ENCODE measurements around the gene DGKB. TPM values are rescaled to one million over a fixed set of nuclear protein-coding genes. Genes with fewer than 3 reads are reported as not detected.

The DGKB gene
- total and polyA plus RNA-seq, 2 of the 8 experiments (the other 6 are each of a cell fraction or from before 2014, with no cell fraction given): 1.9 to 2.6 TPM

DNA sequence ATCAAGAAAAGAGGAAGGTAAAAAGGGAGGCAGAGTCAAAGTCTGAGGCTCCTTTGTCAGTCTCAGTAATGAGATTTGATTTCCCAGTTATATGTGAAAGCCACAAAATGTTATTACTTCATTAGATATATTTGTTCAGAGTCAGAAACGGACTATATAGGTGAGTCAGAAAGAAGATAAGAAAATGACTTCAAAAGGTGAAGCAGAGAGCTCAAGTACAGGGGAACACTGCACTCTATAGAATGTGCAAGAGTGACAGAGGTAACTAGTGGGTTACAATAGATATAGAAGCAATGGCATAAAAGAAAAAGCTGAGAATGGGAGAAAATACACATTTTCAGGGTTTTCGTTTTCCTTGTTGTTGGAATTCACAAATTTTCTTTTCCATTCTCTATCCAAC lies 43.3 kb downstream of the DGKB start:
- no peaks in the 10 kb centered on the region for H3K79me1 ChIP-seq (ENCODE audit: low read depth, low read length)
- no peak overlapping the region for H3K18ac ChIP-seq (ENCODE audit: extremely low read depth, low read length)
- no peaks in the 10 kb centered on the region for H3K23me2 ChIP-seq (ENCODE audit: low read depth, low read length)
- H3K4ac ChIP-seq (replicated peaks; ENCODE audit: insufficient read length, low read depth, low read length): no peak overlapping the region
- H3K9ac ChIP-seq (replicated peaks in 1 of 4; ENCODE audit: extremely low read depth in 1 of 4, low read depth in 3 of 4, low read length in 3 of 4): no peak overlapping the region
- no peak overlapping the region for H3K4me2 ChIP-seq (ENCODE audit: insufficient read depth in 1 of 2, low read depth in 2 of 2, low read length in 2 of 2)
- no peaks in the 10 kb centered on the region for H3K27me3 ChIP-seq (replicated peaks in 1 of 4; ENCODE audit: control insufficient read depth in 3 of 4, extremely low read depth in 1 of 4, insufficient read depth in 3 of 4, low read length in 3 of 4)
- no peaks in the 10 kb centered on the region for H3K4me1 ChIP-seq (replicated peaks in 1 of 4; ENCODE audit: control insufficient read depth in 3 of 4, insufficient read depth in 4 of 4, low read length in 3 of 4)
- H4K5ac ChIP-seq (ENCODE audit: insufficient read length, low read depth, low read length): no peak overlapping the region
- H3K9me3 ChIP-seq (ENCODE audit: insufficient read depth in 2 of 2, low read depth in 1 of 2, low read length in 1 of 2): peaks cover under 1 to 3% of the 10 kb centered on the region in 2 experiments; a peak in 1 of 4 replicates
- POLR2A ChIA-PET (ENCODE audit: partially characterized antibody): no interaction called here
- H3K23ac ChIP-seq (ENCODE audit: insufficient read length): no peak overlapping the region
- no peaks in the 10 kb centered on the region for H3K79me2 ChIP-seq (ENCODE audit: control insufficient read depth in 1 of 2, insufficient read depth in 2 of 2, low read length in 2 of 2)
- H3K27ac ChIP-seq (ENCODE audit: low read depth, low read length): no peak overlapping the region
- no peak overlapping the region for H3K14ac ChIP-seq (ENCODE audit: insufficient read length)
- FAIRE-seq (no peak), DNase-seq (ENCODE audit: low read depth in 1 of 2, low spot score in 2 of 2) (no peak)
- H3K36me3 ChIP-seq (ENCODE audit: control insufficient read depth in 2 of 4, insufficient read depth in 4 of 4, low read length in 3 of 4): peaks cover 0 to 2% (median 0%) of the 10 kb centered on the region in 4 experiments; a peak in 1 of 8 replicates
- no peak overlapping the region for H2BK5ac ChIP-seq (ENCODE audit: low read depth, low read length)
- H2AK5ac ChIP-seq (ENCODE audit: low read depth, low read length): no peak overlapping the region
- no peak overlapping the region for H2BK12ac ChIP-seq (ENCODE audit: low read depth, low read length)
- no peak overlapping the region for H3K4me3 ChIP-seq (ENCODE audit: extremely low read depth in 1 of 4, insufficient read depth in 2 of 4, low read depth in 3 of 4, low read length in 4 of 4)
- no peak overlapping the region for H4K91ac ChIP-seq (replicated peaks; ENCODE audit: insufficient read length, low read length)
- no peak overlapping the region for H4K8ac ChIP-seq (ENCODE audit: extremely low read depth, insufficient read depth, low read length)
- H2AFZ ChIP-seq (ENCODE audit: low read length): no peak overlapping the region
- CTCF ChIA-PET (ENCODE audit: partially characterized antibody): no interaction called here
- WGBS, 2 experiments (ENCODE audit: extremely low coverage in 1 of 2, insufficient coverage in 1 of 2, insufficient read length in 1 of 2, insufficient replicate concordance in 2 of 2, low coverage in 1 of 2, low lambda C conversion rate in 2 of 2, missing lambda C conversion rate in 1 of 2): 86% methylated on average over 2 of the region's 2 CpGs; no CpG with 5 or more reads in 1 of the 2 experiments
- H2BK120ac ChIP-seq (replicated peaks; ENCODE audit: low read depth, low read length): no peak overlapping the region
- no peak overlapping the region for H2BK15ac ChIP-seq (ENCODE audit: low read length)
- H3K56ac ChIP-seq (replicated peaks; ENCODE audit: insufficient read length, low read depth, low read length): no peak overlapping the region
- H4K20me1 ChIP-seq (replicated peaks in 1 of 2; ENCODE audit: control insufficient read depth in 1 of 2, insufficient read depth in 2 of 2, low read length in 2 of 2): no peaks in the 10 kb centered on the region
- no peak overlapping the region for H2BK20ac ChIP-seq (ENCODE audit: low read length)
- TF ChIP-seq RBBP5 (IDR thresholded peaks at IDR 0.05; ENCODE audit: borderline replicate concordance, low read depth, low read length): no peak
- no peak for TF ChIP-seq CREB1 (IDR thresholded peaks at IDR 0.05)
- TF ChIP-seq, protein P1, sequence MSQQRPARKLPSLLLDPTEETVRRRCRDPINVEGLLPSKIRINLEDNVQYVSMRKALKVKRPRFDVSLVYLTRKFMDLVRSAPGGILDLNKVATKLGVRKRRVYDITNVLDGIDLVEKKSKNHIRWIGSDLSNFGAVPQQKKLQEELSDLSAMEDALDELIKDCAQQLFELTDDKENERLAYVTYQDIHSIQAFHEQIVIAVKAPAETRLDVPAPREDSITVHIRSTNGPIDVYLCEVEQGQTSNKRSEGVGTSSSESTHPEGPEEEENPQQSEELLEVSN (IDR thresholded peaks at IDR 0.05): no peak
- TF ChIP-seq POLR2A (IDR thresholded peaks at IDR 0.05; ENCODE audit: control extremely low read depth in 1 of 2, low read depth in 2 of 2, low read length in 2 of 2): no peak
- TF ChIP-seq RAD21 (IDR thresholded peaks at IDR 0.05 in 1 of 2, conservative IDR thresholded peaks at IDR 0.05 in 1 of 2; ENCODE audit: low read depth in 2 of 2, low read length in 2 of 2): no peak
- no peak for TF ChIP-seq SAP30 (IDR thresholded peaks at IDR 0.05; ENCODE audit: insufficient read depth, insufficient replicate concordance, low read length)
- no peak for TF ChIP-seq ASH2L (IDR thresholded peaks at IDR 0.05; ENCODE audit: low read length)
- TF ChIP-seq, protein P2, sequence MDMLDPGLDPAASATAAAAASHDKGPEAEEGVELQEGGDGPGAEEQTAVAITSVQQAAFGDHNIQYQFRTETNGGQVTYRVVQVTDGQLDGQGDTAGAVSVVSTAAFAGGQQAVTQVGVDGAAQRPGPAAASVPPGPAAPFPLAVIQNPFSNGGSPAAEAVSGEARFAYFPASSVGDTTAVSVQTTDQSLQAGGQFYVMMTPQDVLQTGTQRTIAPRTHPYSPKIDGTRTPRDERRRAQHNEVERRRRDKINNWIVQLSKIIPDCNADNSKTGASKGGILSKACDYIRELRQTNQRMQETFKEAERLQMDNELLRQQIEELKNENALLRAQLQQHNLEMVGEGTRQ (IDR thresholded peaks at IDR 0.05; ENCODE audit: low read length): no peak
- TF ChIP-seq GTF2F1 (IDR thresholded peaks at IDR 0.05; ENCODE audit: borderline replicate concordance, low read depth, low read length): no peak
- TF ChIP-seq GABPA (IDR thresholded peaks at IDR 0.05; ENCODE audit: borderline replicate concordance, insufficient read depth, low read length): no peak
- no peak for TF ChIP-seq KDM4A (IDR thresholded peaks at IDR 0.05; ENCODE audit: low read depth, low read length, severe bottlenecking)
- no peak for TF ChIP-seq PHF8 (conservative IDR thresholded peaks at IDR 0.05; ENCODE audit: low read depth, low read length)

Data from H1 (cell line).